Measurements from ENCODE around the gene PAPPA. TPM values are rescaled to one million over a fixed set of nuclear protein-coding genes. Genes with fewer than 3 reads are reported as not detected.
A peak's percentile ranks its signal among the peaks of the same experiment; 100 is the strongest.

The PAPPA gene
- total and polyA plus RNA-seq, 9 of the 15 experiments (the other 6 are each of a cell fraction or from before 2014, with no cell fraction given): 0.06 to 0.18 (median 0.11) TPM

GRCh38 chr9:116422119-116422979, 268.8 kb downstream of the PAPPA start (continued):
- TF ChIP-seq ZNF318 (IDR thresholded peaks at IDR 0.05; ENCODE audit: borderline replicate concordance in 1 of 2, low read depth in 1 of 2) (no peak; a peak in 1 of 4 replicates), GABPA (tag; conservative IDR thresholded peaks at IDR 0.05; ENCODE audit: low read depth) (peak; percentile 32), CREM (IDR thresholded peaks at IDR 0.05; ENCODE audit: low read depth) (peak; percentile 74), GATAD2B (IDR thresholded peaks at IDR 0.05; ENCODE audit: borderline replicate concordance) (peak; percentile 47; the same call in 1 of the 2 replicates), THRA (IDR thresholded peaks at IDR 0.05) (no peak), CBX2 (IDR thresholded peaks at IDR 0.05; ENCODE audit: insufficient read depth, low read length, poor library complexity, severe bottlenecking) (no peak), STAT5A (IDR thresholded peaks at IDR 0.05; ENCODE audit: borderline replicate concordance, low read length) (peak; percentile 84), ZEB2 (IDR thresholded peaks at IDR 0.05) (peak; percentile 65), PYGO2 (tag; IDR thresholded peaks at IDR 0.05) (0 out of 2 replicates have a peak, but pooled peaks have one; percentile 53), TAF9B (IDR thresholded peaks at IDR 0.05; ENCODE audit: partially characterized antibody) (peak; percentile 32), CBX3 (IDR thresholded peaks at IDR 0.05; ENCODE audit: borderline replicate concordance in 1 of 2, low read length in 2 of 2) (peak in 1 of 2 experiments; percentile 67; a peak in 2 of 3 replicates), DIDO1 (tag; IDR thresholded peaks at IDR 0.05; ENCODE audit: low read depth) (peak; percentile 54; the same call in 1 of the 2 replicates), CCNT2 (IDR thresholded peaks at IDR 0.05; ENCODE audit: borderline replicate concordance, extremely low read depth, insufficient read length, low read depth, low read length) (peak; percentile 72), ETV1 (tag; conservative IDR thresholded peaks at IDR 0.05; ENCODE audit: low read depth) (peak; percentile 39; the same call in 1 of the 2 replicates), RBM39 (optimal IDR thresholded peaks at IDR 0.05; ENCODE audit: low read depth, low read length) (no peak), EP400 (IDR thresholded peaks at IDR 0.05) (peak; percentile 61; the same call in 1 of the 2 replicates), CTBP1 (IDR thresholded peaks at IDR 0.05; ENCODE audit: borderline replicate concordance) (peak; percentile 81; the same call in 1 of the 2 replicates), ZNF583 (CRISPR knock-in tag; IDR thresholded peaks at IDR 0.05) (peak; percentile 15)
